SK-N-SH (cell line): ENCODE data around the gene NR1D2. TPM values are rescaled to one million over a fixed set of nuclear protein-coding genes. Genes with fewer than 3 reads are reported as not detected.

ENCODE experiments used
- CTCF ChIA-PET: fragments of 300-600, 350-600 bp; formaldehyde crosslinking; extraction: SDS; loops from one replicate; lab custom pipeline; 2021; lab: Yijun Ruan, JAX
- POLR2A ChIA-PET: fragments of 350-600 bp; sonication (Branson Sonifier 250); formaldehyde crosslinking; extraction: SDS; loops from one replicate; lab custom pipeline; 2020; ENCODE audit warnings: antibody characterized with exemption, inconsistent platforms; lab: Yijun Ruan, JAX
- DNase-seq: peaks from one replicate; pipeline ENCODE4 v3.0.0; 2012
- H2AFZ ChIP-seq: fragments of 200-600 bp; sonication (generic); 2 replicates; pipeline ENCODE4 v1.8.1; 2016; ENCODE audit warnings: antibody characterized with exemption, mild to moderate bottlenecking, low read depth
- H3F3A ChIP-seq: fragments of 200-600 bp; sonication (generic); replicated peaks from 2 replicates; pipeline ENCODE3; 2016; ENCODE audit warnings: antibody characterized with exemption, mild to moderate bottlenecking; ENCODE audit not compliant: insufficient read depth
- H3K27ac ChIP-seq, 2 experiments: fragments of 200-500 bp in 1 of 2; fragments of 200-600 bp in 1 of 2; sonication (Bioruptor generic) in 1 of 2; sonication (generic), shearing (Covaris generic) in 1 of 2; 2 replicates each; pipeline versions ENCODE4 v1.5.1 to v1.6.1; 2014 to 2016; ENCODE audit warnings: low read depth in 2 of 2, inconsistent platforms in 1 of 2, low read length in 1 of 2, mild to moderate bottlenecking in 1 of 2, mixed read lengths in 1 of 2
- H3K27me3 ChIP-seq: fragments of 200-600 bp; sonication (generic), shearing (Covaris generic); 2 replicates; pipeline ENCODE4 v1.6.1; 2016; ENCODE audit warnings: mixed run types; ENCODE audit not compliant: insufficient read depth
- H3K36me3 ChIP-seq, 2 experiments: fragments of 200-500 bp in 1 of 2; fragments of 200-600 bp in 1 of 2; sonication (Bioruptor generic) in 1 of 2; sonication (generic) in 1 of 2; replicated peaks in 1 of 2; 2 replicates each; pipeline versions ENCODE3 to v1.5.1; 2014 to 2016; ENCODE audit warnings: low read length in 1 of 2, mild to moderate bottlenecking in 1 of 2; ENCODE audit not compliant: insufficient read depth in 2 of 2, control insufficient read depth in 1 of 2
- H3K4me1 ChIP-seq, 2 experiments: fragments of 200-500 bp in 1 of 2; fragments of 200-600 bp in 1 of 2; sonication (Bioruptor generic) in 1 of 2; sonication (generic), shearing (Covaris generic) in 1 of 2; 2 replicates each; pipeline versions ENCODE4 v1.5.1 to v1.6.1; 2014 to 2016; ENCODE audit warnings: low read depth in 1 of 2, low read length in 1 of 2, mixed run types in 1 of 2; ENCODE audit not compliant: insufficient read depth in 2 of 2, control insufficient read depth in 1 of 2
- H3K4me2 ChIP-seq: fragments of 200-600 bp; sonication (generic), shearing (Covaris generic); 2 replicates; pipeline ENCODE4 v1.6.1; 2017; ENCODE audit warnings: mixed run types
- H3K4me3 ChIP-seq, 2 experiments: fragments of 200-500 bp in 1 of 2; fragments of 200-600 bp in 1 of 2; sonication (Bioruptor generic) in 1 of 2; sonication (generic), shearing (Covaris generic) in 1 of 2; 2 replicates each; pipeline versions ENCODE4 v1.5.1 to v1.8.1; 2014 to 2016; ENCODE audit warnings: low read depth in 2 of 2, inconsistent platforms in 1 of 2, low read length in 1 of 2, mild to moderate bottlenecking in 1 of 2, mixed read lengths in 1 of 2, moderate library complexity in 1 of 2
- H3K79me2 ChIP-seq: fragments of 200-600 bp; sonication (generic); 2 replicates; pipeline ENCODE4 v1.8.1; 2017; ENCODE audit warnings: mild to moderate bottlenecking; ENCODE audit not compliant: insufficient read depth
- H3K9ac ChIP-seq: fragments of 200-600 bp; sonication (generic); 2 replicates; pipeline ENCODE4 v1.6.1; 2017; ENCODE audit warnings: mixed run types
- H3K9me2 ChIP-seq: fragments of 200-600 bp; sonication (generic); 2 replicates; pipeline ENCODE4 v1.6.1; 2017; ENCODE audit warnings: mixed run types
- H3K9me3 ChIP-seq: fragments of 200-600 bp; sonication (generic); 2 replicates; pipeline ENCODE4 v1.6.1; 2017; ENCODE audit warnings: mixed run types, mild to moderate bottlenecking, moderate library complexity
- H4K20me1 ChIP-seq: fragments of 200-600 bp; sonication (generic); 2 replicates; pipeline ENCODE4 v1.6.1; 2017; ENCODE audit warnings: mild to moderate bottlenecking, mixed run types; ENCODE audit not compliant: insufficient read depth
- CHD2 ChIP-seq: fragments of 150-350 bp; IDR thresholded peaks from 2 replicates; pipeline ENCODE4 v1.6.1; 2018; ENCODE audit warnings: low read length; ENCODE audit not compliant: partially characterized antibody
- CTCF ChIP-seq: fragments of 200-600 bp; sonication (generic); IDR thresholded peaks from 2 replicates; pipeline ENCODE4 v1.6.1; 2017; ENCODE audit warnings: antibody characterized with exemption, mild to moderate bottlenecking, moderate library complexity
- FOXJ3 ChIP-seq: sonication (generic); formaldehyde crosslinking; IDR thresholded peaks from 2 replicates; pipeline ENCODE4 v1.5.1; 2020; ENCODE audit warnings: mild to moderate bottlenecking, missing genetic modification reagents
- GABPA ChIP-seq: IDR thresholded peaks from 2 replicates; pipeline ENCODE4 v1.4.0; 2012; ENCODE audit warnings: low read depth, mild to moderate bottlenecking
- MEF2A ChIP-seq: IDR thresholded peaks from 2 replicates; pipeline ENCODE4 v1.4.0; 2012; ENCODE audit warnings: low read depth, borderline replicate concordance
- MXI1 ChIP-seq: IDR thresholded peaks from 2 replicates; pipeline ENCODE4 v1.6.1; 2012; ENCODE audit warnings: mild to moderate bottlenecking, low read depth, low read length, improper control_type of control experiment
- POLR2AphosphoS5 ChIP-seq: IDR thresholded peaks from 2 replicates; pipeline ENCODE4 v1.6.1; 2012; ENCODE audit warnings: low read depth, low read length
- RAD21 ChIP-seq: IDR thresholded peaks from 2 replicates; pipeline ENCODE4 v1.6.1; 2012; ENCODE audit warnings: mild to moderate bottlenecking, low read length
- RCOR1 ChIP-seq: fragments of 150-350 bp; IDR thresholded peaks from 2 replicates; pipeline ENCODE4 v1.6.1; 2017; ENCODE audit warnings: antibody characterized with exemption, low read length
- YY1 ChIP-seq: IDR thresholded peaks from 2 replicates; pipeline ENCODE4 v1.4.0; 2012; ENCODE audit warnings: low read depth, mild to moderate bottlenecking
- WGBS: methylation state at CpG from one replicate; pipeline ENCODE4 v1.1.6; 2017; ENCODE audit warnings: low lambda C conversion rate; 5-methylcytosine and 5-hydroxymethylcytosine counted together
- polyA plus RNA-seq, 3 experiments: library from polyadenylated mRNA; depleted of rRNA; stranded (reverse); fragments of >200 nt; gene quantifications; 2 replicates each; pipeline ENCODE4 v1.2.3, GENCODE V29; 2012
- TF ChIP-seq, protein P1 (sequence below): fragments of 150-350 bp; IDR thresholded peaks from 2 replicates; pipeline ENCODE4 v1.6.1; 2016; ENCODE audit warnings: mild to moderate bottlenecking, low read depth, low read length

Gene NR1D2
- polyA plus RNA-seq, 1 of the 3 experiments (the other 2 are of a cell fraction): 12.0 TPM

GRCh38 chr3:23964537-23965235 lies 19.6 kb downstream of the NR1D2 start:
- Histone ChIP-seq H2AFZ (no peak overlapping the region), H4K20me1 (peaks cover 80% of the 10 kb centered on the region), H3K79me2 (peaks cover 84% of the 10 kb centered on the region), H3K4me1 (peaks cover 2 to 28% of the 10 kb centered on the region in 2 experiments; a peak in 3 of 4 replicates), H3K36me3 (peaks cover 33 to 82% of the 10 kb centered on the region in 2 experiments), H3K9me2 (no peaks in the 10 kb centered on the region), H3K27me3 (no peaks in the 10 kb centered on the region), H3K4me3 (no peak overlapping the region), H3K27ac (peak overlapping the region in 1 of 2 experiments; percentile 84; a peak in 2 of 4 replicates), H3K9ac (no peak overlapping the region), H3F3A (peaks cover 49% of the 10 kb centered on the region), H3K9me3 (no peaks in the 10 kb centered on the region), H3K4me2 (no peak overlapping the region)
- CTCF ChIA-PET: interaction anchor here (1.4 kb wide), 1 partner anchor 8 kb away, joined by 5 read pairs; no protein-coding TSS in a partner anchor
- no peak for TF ChIP-seq POLR2AphosphoS5
- no peak for TF ChIP-seq CTCF
- TF ChIP-seq MEF2A: no peak
- TF ChIP-seq GABPA: no peak
- no peak for TF ChIP-seq YY1
- peak; percentile 7; the same call in 1 of the 2 replicates for TF ChIP-seq RAD21
- no peak for DNase-seq
- POLR2A ChIA-PET: no interaction called here
- 81% methylated on average over 3 of the region's 3 CpGs for WGBS

DNA sequence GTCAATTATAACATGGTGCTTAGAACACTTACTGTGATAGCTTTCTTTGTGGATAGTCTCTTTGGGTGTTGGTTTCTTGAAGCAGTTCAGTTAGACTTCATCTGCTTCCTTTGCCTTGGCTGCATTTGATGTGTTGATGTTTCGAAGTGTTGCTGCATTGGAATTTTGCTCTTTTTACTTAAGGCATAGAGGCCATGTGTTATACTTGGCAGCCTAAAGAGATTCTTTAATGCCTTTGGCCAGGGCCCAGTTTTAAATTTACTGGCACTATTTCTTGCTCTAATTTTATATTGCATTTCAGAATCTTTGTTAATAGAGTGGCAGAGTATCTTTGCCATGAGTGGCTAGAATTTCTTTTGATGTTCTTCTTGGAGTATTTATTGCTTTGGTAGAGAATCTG lies 21.2 kb downstream of the NR1D2 start:
- H3K4me2 ChIP-seq: no peak overlapping the region

More for the DNA sequence above, 21.2 kb downstream of the NR1D2 start:
- CTCF ChIA-PET: no interaction called here
- H2AFZ ChIP-seq: no peak overlapping the region
- H4K20me1 ChIP-seq: peaks cover 75% of the 10 kb centered on the region
- POLR2A ChIA-PET: no interaction called here
- no peaks in the 10 kb centered on the region for H3K9me3 ChIP-seq
- TF ChIP-seq MXI1: no peak
- no peak for TF ChIP-seq CHD2
- TF ChIP-seq, protein P1, sequence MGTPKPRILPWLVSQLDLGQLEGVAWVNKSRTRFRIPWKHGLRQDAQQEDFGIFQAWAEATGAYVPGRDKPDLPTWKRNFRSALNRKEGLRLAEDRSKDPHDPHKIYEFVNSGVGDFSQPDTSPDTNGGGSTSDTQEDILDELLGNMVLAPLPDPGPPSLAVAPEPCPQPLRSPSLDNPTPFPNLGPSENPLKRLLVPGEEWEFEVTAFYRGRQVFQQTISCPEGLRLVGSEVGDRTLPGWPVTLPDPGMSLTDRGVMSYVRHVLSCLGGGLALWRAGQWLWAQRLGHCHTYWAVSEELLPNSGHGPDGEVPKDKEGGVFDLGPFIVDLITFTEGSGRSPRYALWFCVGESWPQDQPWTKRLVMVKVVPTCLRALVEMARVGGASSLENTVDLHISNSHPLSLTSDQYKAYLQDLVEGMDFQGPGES: no peak
- no peak for TF ChIP-seq GABPA
- TF ChIP-seq RCOR1: no peak
- TF ChIP-seq FOXJ3 (CRISPR knock-in tag): no peak
- 100% methylated on average over 1 of the region's 1 CpG for WGBS
- H3K4me1 ChIP-seq: peaks cover 2 to 25% of the 10 kb centered on the region in 2 experiments; a peak in 3 of 4 replicates
- no peak overlapping the region for H3K9ac ChIP-seq
- H3K36me3 ChIP-seq: peaks cover 33 to 82% of the 10 kb centered on the region in 2 experiments
- H3K9me2 ChIP-seq: no peaks in the 10 kb centered on the region
- H3K27me3 ChIP-seq: no peaks in the 10 kb centered on the region
- peaks cover 45% of the 10 kb centered on the region for H3F3A ChIP-seq
- no peak for DNase-seq
- H3K27ac ChIP-seq: peak overlapping the region in 1 of 2 experiments; percentile 43; a peak in 1 of 4 replicates
- no peak overlapping the region for H3K4me3 ChIP-seq
- peaks cover 84% of the 10 kb centered on the region for H3K79me2 ChIP-seq
